Gastrocnemius medialis (tissue), 4 donors: ENCODE results near the gene TSR3.

ENCODE experiments used
- CTCF ChIP-seq, 5 experiments: fragments of 450-650 bp in 3 of 5; fragments of 200-600 bp in 2 of 5; sonication (generic) in 2 of 5; IDR thresholded peaks in 4 of 5; conservative IDR thresholded peaks in 1 of 5; 1 replicate in 4 of 5; 2 replicates in 1 of 5; pipeline ENCODE4 v1.5.1; 2016 to 2019; ENCODE audit warnings: antibody characterized with exemption in 5 of 5, mild to moderate bottlenecking in 3 of 5, moderate library complexity in 3 of 5
- POLR2A ChIP-seq, 2 donors: fragments of 450-650 bp; IDR thresholded peaks; one replicate each; pipeline ENCODE4 v1.6.1; 2017; ENCODE audit warnings: antibody characterized with exemption in 2 of 2, mild to moderate bottlenecking in 2 of 2, moderate library complexity in 2 of 2

- no peak for TF ChIP-seq CTCF (IDR thresholded peaks at IDR 0.05 in 4 of 5, conservative IDR thresholded peaks at IDR 0.05 in 1 of 5)
- TF ChIP-seq POLR2A (IDR thresholded peaks at IDR 0.05), result no peak
Measured at GRCh38 chr16:1313721-1314369, 37.8 kb downstream of the TSR3 start.
